Osteocyte (in vitro differentiated cells): ENCODE measurements around the gene ANKRD9. TPM values are rescaled to one million over a fixed set of nuclear protein-coding genes. Genes with fewer than 3 reads are reported as not detected.
"Not testable (repeated sequence)": the region's sequence is repeated elsewhere in the genome, so short reads cannot be mapped to it uniquely, and the experiment has no call there.

ENCODE experiments used
- DNase-seq: peaks from one replicate; pipeline ENCODE4 v3.0.0; 2021; ENCODE audit warnings: mixed read lengths; ENCODE audit not compliant: unreplicated experiment; ENCODE audit errors: extremely low spot score
- H3K27ac Mint-ChIP-seq: one replicate; pipeline ENCODE4 v1.8.0; 2021; ENCODE audit warnings: mild to moderate bottlenecking, mixed read lengths; ENCODE audit not compliant: unreplicated experiment
- H3K27me3 Mint-ChIP-seq: one replicate; pipeline ENCODE4 v1.8.0; 2021; ENCODE audit warnings: mixed read lengths; ENCODE audit not compliant: unreplicated experiment
- H3K36me3 Mint-ChIP-seq: one replicate; pipeline ENCODE4 v1.8.0; 2021; ENCODE audit warnings: mixed read lengths; ENCODE audit not compliant: unreplicated experiment
- H3K4me1 Mint-ChIP-seq: one replicate; pipeline ENCODE4 v1.8.0; 2021; ENCODE audit warnings: mixed read lengths; ENCODE audit not compliant: unreplicated experiment
- H3K4me3 Mint-ChIP-seq: one replicate; pipeline ENCODE4 v1.8.0; 2021; ENCODE audit warnings: mild to moderate bottlenecking, moderate library complexity, mixed read lengths; ENCODE audit not compliant: unreplicated experiment
- H3K9me3 Mint-ChIP-seq: one replicate; pipeline ENCODE4 v1.8.0; 2021; ENCODE audit warnings: mixed read lengths; ENCODE audit not compliant: unreplicated experiment
- CTCF ChIP-seq: fragments of 200-600 bp; sonication (generic); IDR thresholded peaks from 2 replicates; pipeline ENCODE4 v1.5.0; 2021; ENCODE audit warnings: antibody characterized with exemption, mild to moderate bottlenecking, moderate library complexity
- total RNA-seq: library from RNA; stranded (reverse); gene quantifications from 2 replicates; pipeline ENCODE4 v1.2.1, GENCODE V29; 2021

ANKRD9 gene
- total RNA-seq, 1 donor from 2014 or later, result 13.6 TPM

GRCh38 chr14:102554821-102555819 is 45.5 kb upstream of the ANKRD9 start:
- Mint-ChIP-seq H3K27ac (peak overlapping the region; percentile 10), H3K9me3 (no peaks in the 10 kb centered on the region), H3K27me3 (peaks cover 2% of the 10 kb centered on the region), H3K4me3 (peak overlapping the region; percentile 66), H3K4me1 (peaks cover 2% of the 10 kb centered on the region), H3K36me3 (no peaks in the 10 kb centered on the region)
- no peak for DNase-seq
- TF ChIP-seq CTCF, result no peak

GRCh38 chr14:102551995-102552705 is 42.6 kb upstream of the ANKRD9 start:
- H3K27me3 Mint-ChIP-seq, result peaks cover 9% of the 10 kb centered on the region
- TF ChIP-seq CTCF, result no peak
- H3K36me3 Mint-ChIP-seq, result no peaks in the 10 kb centered on the region
- peaks cover 2% of the 10 kb centered on the region for H3K4me1 Mint-ChIP-seq
- DNase-seq, result no peak
- no peak overlapping the region for H3K4me3 Mint-ChIP-seq
- H3K9me3 Mint-ChIP-seq, result peaks cover 5% of the 10 kb centered on the region
- no peak overlapping the region for H3K27ac Mint-ChIP-seq

GRCh38 chr14:102550927-102551401 is 41.4 kb upstream of the ANKRD9 start:
- DNase-seq, H3K9me3 Mint-ChIP-seq, H3K36me3 Mint-ChIP-seq, H3K4me3 Mint-ChIP-seq, H3K4me1 Mint-ChIP-seq, H3K27ac Mint-ChIP-seq, H3K27me3 Mint-ChIP-seq: not testable (repeated sequence)

- Mint-ChIP-seq H3K4me1 (peaks cover 16% of the 10 kb centered on the region), H3K4me3 (no peak overlapping the region), H3K9me3 (peaks cover 5% of the 10 kb centered on the region), H3K27ac (no peak overlapping the region), H3K36me3 (no peaks in the 10 kb centered on the region), H3K27me3 (peaks cover 17% of the 10 kb centered on the region)
- TF ChIP-seq CTCF, result no peak
- DNase-seq, result no peak
Measured at GRCh38 chr14:102548616-102549240, 39.2 kb upstream of the ANKRD9 start.

- H3K36me3 Mint-ChIP-seq, result no peaks in the 10 kb centered on the region
- no peak for TF ChIP-seq CTCF
- no peak for DNase-seq
- H3K4me1 Mint-ChIP-seq, result peaks cover 17% of the 10 kb centered on the region
- H3K27ac Mint-ChIP-seq, result no peak overlapping the region
- H3K4me3 Mint-ChIP-seq, result no peak overlapping the region
- H3K9me3 Mint-ChIP-seq, result peaks cover 5% of the 10 kb centered on the region
- peaks cover 17% of the 10 kb centered on the region for H3K27me3 Mint-ChIP-seq
Measured at GRCh38 chr14:102545461-102546265, 36.1 kb upstream of the ANKRD9 start.
